B cell (primary cell): ENCODE measurements around the gene CFAP65.

Source experiments
- CTCF ChIP-seq: fragments of 200-600 bp; IDR thresholded peaks from one replicate; pipeline ENCODE4 v1.8.0; 2022; ENCODE audit warnings: antibody characterized with exemption, mild to moderate bottlenecking
- EZH2 ChIP-seq: IDR thresholded peaks from 2 replicates; pipeline ENCODE4 v1.6.1; 2012; ENCODE audit warnings: borderline replicate concordance, low read depth, mild to moderate bottlenecking, moderate library complexity, low read length; ENCODE audit not compliant: insufficient read depth, poor library complexity, severe bottlenecking

GRCh38 chr2:219060821-219061791 lies 19.8 kb upstream of the CFAP65 start, which contains the start of gene IHH:
- TF ChIP-seq CTCF = no peak
- peak; percentile 56 for TF ChIP-seq EZH2
